NCI-H1436 treated with DMSO at 0.1 percent for 48 hours (cell line): ENCODE measurements around the gene ADAMTS15.

ENCODE experiments used
- DNase-seq: peaks from one replicate; lab custom pipeline; 2025; lab: John Stamatoyannopoulos, UW

Gene ADAMTS15

GRCh38 chr11:130462101-130462885 lies 13.8 kb downstream of the ADAMTS15 start:
- no peak for DNase-seq

- no peak for DNase-seq
Observed at GRCh38 chr11:130462931-130463330, 14.5 kb downstream of the ADAMTS15 start.

GRCh38 chr11:130464291-130464812 lies 15.9 kb downstream of the ADAMTS15 start:
- no peak for DNase-seq

GRCh38 chr11:130465263-130465662 lies 16.8 kb downstream of the ADAMTS15 start:
- no peak for DNase-seq

GRCh38 chr11:130467116-130467900 lies 18.9 kb downstream of the ADAMTS15 start:
- DNase-seq, result no peak

GRCh38 chr11:130469181-130469580 lies 20.7 kb downstream of the ADAMTS15 start:
- DNase-seq, result no peak

- DNase-seq, result no peak
Observed at GRCh38 chr11:130470832-130471706, 22.6 kb downstream of the ADAMTS15 start.

DNA sequence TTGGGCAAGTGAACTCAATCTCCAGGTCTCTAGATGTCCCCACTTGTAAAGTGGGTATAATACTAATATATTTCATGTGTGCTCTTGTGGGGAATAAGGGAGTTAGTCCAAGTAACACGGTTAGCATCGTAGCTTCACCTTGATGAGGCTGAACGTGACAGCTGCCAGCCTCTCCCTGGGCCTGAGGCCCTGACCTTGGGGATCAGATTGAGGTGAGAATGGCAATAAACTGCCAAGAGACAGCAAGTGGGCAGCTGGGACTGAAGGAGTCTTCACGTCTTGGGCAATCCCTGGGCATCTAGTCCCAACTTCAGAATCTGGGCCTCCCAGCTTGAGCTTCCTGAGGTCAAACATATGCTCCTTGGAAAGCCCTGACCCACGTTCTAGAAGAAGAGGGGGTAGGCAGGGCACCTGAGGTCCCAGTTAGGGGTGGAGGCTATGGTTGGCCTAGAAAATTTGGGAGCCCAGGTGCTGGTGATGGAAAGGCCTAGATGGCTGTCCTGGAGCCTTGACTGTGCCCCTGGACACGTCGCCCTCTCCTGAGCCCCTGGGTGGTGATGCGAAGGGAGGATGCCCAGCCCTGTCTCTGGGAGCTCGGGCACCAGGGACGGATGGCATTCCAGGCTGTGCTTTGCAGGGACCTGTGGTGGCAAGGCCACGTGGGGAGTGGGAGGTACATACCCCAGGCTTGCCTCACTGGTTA lies 23.4 kb downstream of the ADAMTS15 start:
- DNase-seq, result no peak

GRCh38 chr11:130472434-130472961 lies 24.1 kb downstream of the ADAMTS15 start:
- no peak for DNase-seq

GRCh38 chr11:130473056-130473794 lies 24.8 kb downstream of the ADAMTS15 start:
- no peak for DNase-seq

DNA sequence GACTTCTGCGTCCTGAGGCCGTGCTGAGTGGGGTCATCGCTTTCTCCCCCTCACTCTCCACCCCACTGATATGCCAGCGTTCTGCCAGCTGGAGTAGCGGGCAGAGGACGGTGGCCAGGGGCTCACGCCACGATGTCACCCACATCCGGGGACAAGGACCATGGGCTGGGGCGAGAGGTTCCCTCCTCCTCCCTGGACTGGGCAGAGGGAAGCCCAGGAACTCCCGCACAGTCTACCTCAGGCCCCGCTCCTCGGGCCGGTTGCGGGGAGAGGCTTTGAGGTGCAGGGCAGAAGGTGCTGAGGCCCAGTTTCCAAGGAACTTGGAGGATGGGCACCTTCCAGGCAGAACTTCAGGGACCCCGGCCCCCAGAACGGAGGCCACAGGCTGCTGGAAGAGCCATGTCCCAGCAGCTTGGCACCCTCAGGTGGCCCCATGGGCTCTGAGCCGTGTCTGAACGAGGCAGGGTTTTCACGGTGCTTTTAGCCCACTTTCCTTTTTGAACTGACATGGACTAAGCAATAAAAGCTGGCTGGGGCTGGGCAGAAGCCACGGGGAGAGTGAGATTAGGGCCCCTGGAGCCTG lies 25.4 kb downstream of the ADAMTS15 start:
- DNase-seq, result no peak

DNA sequence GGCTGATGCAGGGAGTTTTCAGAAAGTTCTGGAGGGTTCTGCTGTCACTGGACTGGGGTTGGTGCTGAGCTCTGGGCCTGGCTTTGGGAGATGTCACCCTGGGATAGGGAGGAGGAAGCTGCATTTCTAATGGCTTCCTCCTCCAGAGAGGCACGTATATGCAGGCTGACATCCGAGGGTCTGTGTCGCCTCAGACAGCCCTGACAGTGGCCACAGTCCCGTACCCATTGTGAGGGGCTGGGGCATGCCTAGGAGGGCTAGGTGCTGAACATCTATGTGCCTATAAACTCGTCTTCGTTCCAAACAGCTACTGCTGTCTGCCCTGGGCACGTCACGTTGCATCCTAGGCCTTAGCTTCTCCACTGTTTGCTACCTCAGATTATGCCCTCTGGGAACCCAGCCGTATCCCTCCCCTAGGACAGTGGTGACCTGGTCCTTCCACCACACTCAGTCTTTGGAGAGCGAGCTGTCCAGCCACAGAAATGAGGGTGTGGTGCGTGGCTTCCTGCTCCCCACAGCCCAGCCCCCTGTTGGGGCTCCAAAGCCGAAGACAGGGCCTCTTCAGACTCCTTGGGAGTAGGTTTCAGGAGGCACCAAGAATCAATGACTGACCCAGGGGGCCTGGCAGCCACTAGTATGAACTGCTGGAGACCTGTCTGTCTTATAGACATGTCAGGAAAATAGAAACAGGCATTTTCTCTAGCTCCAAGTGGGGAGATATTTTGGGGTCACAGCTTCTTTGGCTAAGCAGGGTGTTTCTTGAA lies 26.4 kb downstream of the ADAMTS15 start:
- no peak for DNase-seq

- no peak for DNase-seq
Observed at GRCh38 chr11:130475426-130476053, 27.1 kb downstream of the ADAMTS15 start.

- no peak for DNase-seq
Observed at GRCh38 chr11:130476200-130476921, 27.9 kb downstream of the ADAMTS15 start.

GRCh38 chr11:130476922-130477491 lies 28.6 kb downstream of the ADAMTS15 start:
- no peak for DNase-seq

DNA sequence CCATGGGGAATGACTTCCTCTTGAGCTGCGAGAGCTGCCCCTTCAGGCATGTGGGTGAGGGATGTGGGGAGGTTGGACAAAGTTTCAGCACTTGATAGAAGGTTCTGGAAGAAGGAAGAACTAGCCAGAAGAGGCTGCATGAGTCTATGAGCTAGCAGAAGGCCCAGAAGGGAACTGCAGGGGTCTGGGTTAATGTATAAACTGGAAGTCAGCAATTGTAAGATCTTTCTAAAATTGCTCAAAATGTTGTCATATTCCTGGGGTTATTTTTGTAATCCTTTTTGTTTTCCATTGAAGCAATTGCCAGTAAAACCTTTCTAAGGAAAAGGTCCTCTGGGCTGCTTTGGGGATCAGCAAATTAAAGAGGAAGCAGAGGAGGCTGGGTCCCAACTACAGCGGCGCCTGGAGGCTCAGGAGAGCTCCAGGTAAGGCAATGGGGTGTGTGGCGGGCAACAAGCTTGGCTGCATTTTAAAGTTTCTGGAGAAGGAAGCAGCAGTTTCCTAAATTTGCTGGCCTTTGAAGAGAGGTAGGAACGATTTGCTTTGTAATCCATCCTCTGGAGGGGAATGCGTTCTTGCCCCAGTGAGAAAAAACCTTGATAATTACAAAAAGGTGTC lies 29.2 kb downstream of the ADAMTS15 start:
- no peak for DNase-seq

GRCh38 chr11:130478204-130478701 lies 29.8 kb downstream of the ADAMTS15 start:
- no peak for DNase-seq
